ENCODE data around the gene CRYL1.
A peak's percentile ranks its signal among the peaks of the same experiment; 100 is the strongest.

CRYL1 gene

DNA sequence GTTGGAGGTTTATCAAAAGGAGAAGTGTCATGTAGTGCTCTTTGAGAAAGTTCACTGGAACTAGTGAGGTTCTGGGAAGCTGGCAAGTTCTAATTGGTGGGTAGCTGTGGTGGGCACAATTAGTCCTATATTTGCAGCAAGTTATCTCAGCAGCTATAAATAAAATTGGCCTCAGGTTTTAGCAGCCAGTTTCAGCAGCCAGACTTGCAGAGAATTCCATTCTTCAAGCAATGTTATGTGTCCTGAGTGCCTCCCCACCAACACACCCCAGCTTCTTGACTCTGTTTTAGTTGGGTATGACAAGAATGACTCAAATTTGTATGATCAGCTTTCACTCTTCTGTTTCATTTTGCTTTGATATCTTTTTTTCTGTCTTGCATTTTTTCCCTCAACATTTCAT is 46.0 kb upstream of the CRYL1 start:
- Histone ChIP-seq H3K9me3 (ENCODE audit: insufficient read depth, low read length) (no peaks in the 10 kb centered on the region), H3K79me2 (ENCODE audit: insufficient read depth, low read length) (no peaks in the 10 kb centered on the region), H3K9ac (ENCODE audit: low read length) (no peak overlapping the region), H3K27ac (ENCODE audit: low read depth, low read length) (no peak overlapping the region), H3K36me3 (ENCODE audit: low read length) (no peaks in the 10 kb centered on the region), H3F3A (ENCODE audit: insufficient read depth) (0 out of 2 replicates have a peak, but pooled peaks cover 3% of the 10 kb centered on the region), H4K20me1 (ENCODE audit: low read depth, low read length) (no peaks in the 10 kb centered on the region), H2AFZ (ENCODE audit: low read depth, low read length, severe bottlenecking) (no peak overlapping the region), H3K4me2 (ENCODE audit: low read depth, low read length, poor library complexity, severe bottlenecking) (no peak overlapping the region), H3K4me3 (ENCODE audit: insufficient read depth, low read length, poor library complexity, severe bottlenecking) (no peak overlapping the region), H3K9me2 (replicated peaks; ENCODE audit: insufficient read depth, low read length) (no peaks in the 10 kb centered on the region), H3K27me3 (ENCODE audit: low read length) (no peaks in the 10 kb centered on the region)
- TF ChIP-seq, protein P1, sequence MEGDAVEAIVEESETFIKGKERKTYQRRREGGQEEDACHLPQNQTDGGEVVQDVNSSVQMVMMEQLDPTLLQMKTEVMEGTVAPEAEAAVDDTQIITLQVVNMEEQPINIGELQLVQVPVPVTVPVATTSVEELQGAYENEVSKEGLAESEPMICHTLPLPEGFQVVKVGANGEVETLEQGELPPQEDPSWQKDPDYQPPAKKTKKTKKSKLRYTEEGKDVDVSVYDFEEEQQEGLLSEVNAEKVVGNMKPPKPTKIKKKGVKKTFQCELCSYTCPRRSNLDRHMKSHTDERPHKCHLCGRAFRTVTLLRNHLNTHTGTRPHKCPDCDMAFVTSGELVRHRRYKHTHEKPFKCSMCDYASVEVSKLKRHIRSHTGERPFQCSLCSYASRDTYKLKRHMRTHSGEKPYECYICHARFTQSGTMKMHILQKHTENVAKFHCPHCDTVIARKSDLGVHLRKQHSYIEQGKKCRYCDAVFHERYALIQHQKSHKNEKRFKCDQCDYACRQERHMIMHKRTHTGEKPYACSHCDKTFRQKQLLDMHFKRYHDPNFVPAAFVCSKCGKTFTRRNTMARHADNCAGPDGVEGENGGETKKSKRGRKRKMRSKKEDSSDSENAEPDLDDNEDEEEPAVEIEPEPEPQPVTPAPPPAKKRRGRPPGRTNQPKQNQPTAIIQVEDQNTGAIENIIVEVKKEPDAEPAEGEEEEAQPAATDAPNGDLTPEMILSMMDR (IDR thresholded peaks at IDR 0.05; ENCODE audit: insufficient read depth, low read length, poor library complexity, severe bottlenecking) = no peak
- no peak for TF ChIP-seq EZH2phosphoT487 (conservative IDR thresholded peaks at IDR 0.05; ENCODE audit: low read length)

DNA sequence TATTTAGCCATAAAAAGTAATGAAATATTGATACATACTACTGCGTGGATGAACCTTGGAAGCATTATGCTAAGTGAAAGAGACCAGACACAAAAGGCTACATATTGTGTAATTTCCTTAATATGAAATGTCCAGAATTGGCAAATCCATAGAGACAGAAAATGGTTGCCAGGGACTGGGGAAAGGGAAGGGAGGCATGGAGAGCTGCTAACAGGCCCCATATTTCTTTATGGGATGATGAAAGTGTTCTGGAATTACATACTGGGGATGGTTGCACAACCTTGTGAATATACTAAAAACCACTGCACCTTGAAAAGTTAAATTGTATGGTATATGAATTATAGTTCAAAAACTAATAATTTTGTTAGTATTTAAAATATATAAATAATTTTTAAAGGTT is 44.9 kb upstream of the CRYL1 start:
- Histone ChIP-seq H3K27ac (ENCODE audit: low read depth, low read length) (no peak overlapping the region), H3K36me3 (ENCODE audit: low read length) (no peaks in the 10 kb centered on the region), H2AFZ (ENCODE audit: low read depth, low read length, severe bottlenecking) (no peak overlapping the region), H3F3A (ENCODE audit: insufficient read depth) (0 out of 2 replicates have a peak, but pooled peaks cover 3% of the 10 kb centered on the region), H3K4me3 (ENCODE audit: insufficient read depth, low read length, poor library complexity, severe bottlenecking) (no peak overlapping the region), H3K4me2 (ENCODE audit: low read depth, low read length, poor library complexity, severe bottlenecking) (no peak overlapping the region), H4K20me1 (ENCODE audit: low read depth, low read length) (no peaks in the 10 kb centered on the region), H3K9me3 (ENCODE audit: insufficient read depth, low read length) (peaks cover 4% of the 10 kb centered on the region; the same call in 1 of the 2 replicates), H3K27me3 (ENCODE audit: low read length) (no peaks in the 10 kb centered on the region), H3K9ac (ENCODE audit: low read length) (no peak overlapping the region), H3K79me2 (ENCODE audit: insufficient read depth, low read length) (no peaks in the 10 kb centered on the region), H3K9me2 (replicated peaks; ENCODE audit: insufficient read depth, low read length) (no peaks in the 10 kb centered on the region)
- TF ChIP-seq, protein P1 (IDR thresholded peaks at IDR 0.05; ENCODE audit: insufficient read depth, low read length, poor library complexity, severe bottlenecking) = no peak
- TF ChIP-seq EZH2phosphoT487 (conservative IDR thresholded peaks at IDR 0.05; ENCODE audit: low read length) = no peak

DNA sequence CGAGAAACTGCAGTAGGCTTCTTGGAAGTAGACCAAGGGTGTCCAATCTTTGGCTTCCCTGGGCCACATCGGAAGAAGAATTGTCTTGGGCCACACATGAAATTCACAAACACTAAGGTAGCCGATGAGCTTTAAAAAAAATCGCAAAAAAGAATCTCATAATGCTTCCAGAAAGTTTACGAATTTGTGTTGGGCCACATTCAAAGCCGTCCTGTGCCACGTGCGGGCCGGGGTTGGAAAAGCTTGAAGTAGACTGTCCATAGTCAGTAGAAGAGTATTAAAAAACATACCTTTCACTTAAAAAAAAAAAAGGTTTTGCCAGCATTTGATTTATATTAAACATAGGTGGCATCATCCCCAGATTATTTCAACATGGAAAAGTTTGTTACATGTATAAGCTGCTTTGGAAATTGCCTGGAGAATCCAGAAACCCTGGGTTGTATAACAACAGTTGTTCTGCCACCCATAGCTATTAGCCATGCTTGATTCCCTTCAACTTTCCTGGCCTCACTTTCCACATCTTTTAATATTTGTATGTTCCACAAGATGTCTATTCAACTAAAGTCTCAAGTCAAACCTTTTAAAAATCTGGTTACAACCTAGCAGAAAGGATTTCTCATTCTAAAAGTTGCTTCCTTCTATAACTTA is 42.3 kb upstream of the CRYL1 start:
- TF ChIP-seq EZH2phosphoT487 (conservative IDR thresholded peaks at IDR 0.05; ENCODE audit: low read length) = no peak
- TF ChIP-seq, protein P1 (IDR thresholded peaks at IDR 0.05; ENCODE audit: insufficient read depth, low read length, poor library complexity, severe bottlenecking) = no peak
- H2AFZ ChIP-seq (ENCODE audit: low read depth, low read length, severe bottlenecking) = peak overlapping the region; percentile 95
- no peak overlapping the region; the same call in 1 of the 2 replicates for H3K27ac ChIP-seq (ENCODE audit: low read depth, low read length)
- peaks cover 6% of the 10 kb centered on the region; the same call in 1 of the 2 replicates for H3K9me3 ChIP-seq (ENCODE audit: insufficient read depth, low read length)
- 0 out of 2 replicates have a peak, but pooled peaks cover 3% of the 10 kb centered on the region for H3F3A ChIP-seq (ENCODE audit: insufficient read depth)
- no peaks in the 10 kb centered on the region for H4K20me1 ChIP-seq (ENCODE audit: low read depth, low read length)
- peak overlapping the region; percentile 72 for H3K9ac ChIP-seq (ENCODE audit: low read length)
- peak overlapping the region; percentile 66 for H3K4me3 ChIP-seq (ENCODE audit: insufficient read depth, low read length, poor library complexity, severe bottlenecking)
- no peaks in the 10 kb centered on the region for H3K9me2 ChIP-seq (replicated peaks; ENCODE audit: insufficient read depth, low read length)
- no peaks in the 10 kb centered on the region for H3K79me2 ChIP-seq (ENCODE audit: insufficient read depth, low read length)
- H3K36me3 ChIP-seq (ENCODE audit: low read length) = no peaks in the 10 kb centered on the region
- H3K27me3 ChIP-seq (ENCODE audit: low read length) = no peaks in the 10 kb centered on the region
- H3K4me2 ChIP-seq (ENCODE audit: low read depth, low read length, poor library complexity, severe bottlenecking) = peak overlapping the region; percentile 95

Data from SU-DHL-6 (cell line).